Measurements from ENCODE around the gene UNC5C.
A peak's percentile ranks its signal among the peaks of the same experiment; 100 is the strongest.
"Not testable (repeated sequence)": the region's sequence is repeated elsewhere in the genome, so short reads cannot be mapped to it uniquely, and the experiment has no call there.

The UNC5C gene

GRCh38 chr4:95212692-95213091 lies 336.1 kb downstream of the UNC5C start:
- no peak for FAIRE-seq

DNA sequence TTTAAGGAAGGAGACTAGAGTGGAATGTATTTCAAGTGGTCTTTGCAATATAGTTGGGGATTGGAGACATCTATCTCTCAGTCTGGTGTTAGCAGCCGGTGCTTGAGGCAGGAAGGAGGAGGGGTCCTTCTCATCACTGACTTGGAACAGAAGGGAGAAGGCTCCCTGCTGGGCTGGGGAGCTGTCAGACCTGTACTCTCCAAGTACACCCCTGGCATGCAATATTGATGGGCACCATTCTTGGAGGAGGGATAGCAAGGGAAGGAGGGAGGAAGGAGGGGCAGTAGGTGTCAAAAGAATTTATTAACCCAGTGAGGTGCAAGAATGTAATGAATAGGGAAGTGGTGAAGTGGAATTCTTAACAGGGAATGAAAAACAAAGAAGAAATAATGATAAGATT lies 338.8 kb downstream of the UNC5C start:
- FAIRE-seq: no peak

DNA sequence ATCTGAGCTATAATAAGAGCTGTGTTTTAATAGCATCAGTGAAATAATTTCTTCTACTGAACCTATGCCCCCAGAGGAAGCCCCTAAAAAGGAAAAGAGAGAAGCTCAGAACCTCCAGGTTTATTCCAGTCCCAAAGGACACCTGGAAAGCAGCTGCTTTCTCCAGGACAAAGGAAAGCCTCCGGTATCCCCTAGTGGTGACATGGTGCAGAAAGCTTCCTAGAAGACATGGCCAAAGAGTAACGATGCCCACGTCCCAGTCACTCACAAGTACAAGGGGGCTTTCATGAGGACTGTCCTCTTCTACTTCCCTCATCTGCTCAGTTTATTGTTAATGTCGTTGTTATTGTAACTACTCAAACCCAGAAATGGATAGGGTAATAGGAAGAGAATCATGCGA lies 343.9 kb downstream of the UNC5C start:
- FAIRE-seq: no peak

DNA sequence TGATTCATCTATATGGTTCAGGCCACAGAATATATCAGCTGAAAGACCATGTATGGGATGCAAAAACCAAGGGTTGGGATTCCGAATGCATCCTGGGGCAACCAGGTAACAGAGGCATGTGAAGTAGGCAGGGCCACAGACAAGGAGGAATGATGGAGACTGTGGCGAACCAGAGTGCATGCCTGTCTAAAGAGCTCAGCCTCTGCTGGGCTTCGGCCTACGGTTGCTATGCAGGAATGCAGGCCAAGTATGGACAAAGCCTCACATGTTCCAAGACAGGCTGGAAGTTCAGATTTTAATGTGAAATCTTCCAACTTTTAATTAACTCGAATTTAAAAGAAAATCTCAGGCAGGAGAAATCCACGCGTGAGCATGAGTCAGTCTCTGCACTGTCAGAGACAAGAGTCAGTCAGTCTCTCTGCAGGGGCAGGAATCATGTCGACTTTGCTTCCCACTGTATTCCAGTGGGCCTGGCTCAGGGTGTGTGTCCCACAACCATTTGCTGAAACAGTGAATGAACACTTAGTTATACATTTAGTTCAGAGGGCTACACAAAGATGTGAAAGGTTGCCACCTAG lies 344.4 kb downstream of the UNC5C start:
- FAIRE-seq: no peak

DNA sequence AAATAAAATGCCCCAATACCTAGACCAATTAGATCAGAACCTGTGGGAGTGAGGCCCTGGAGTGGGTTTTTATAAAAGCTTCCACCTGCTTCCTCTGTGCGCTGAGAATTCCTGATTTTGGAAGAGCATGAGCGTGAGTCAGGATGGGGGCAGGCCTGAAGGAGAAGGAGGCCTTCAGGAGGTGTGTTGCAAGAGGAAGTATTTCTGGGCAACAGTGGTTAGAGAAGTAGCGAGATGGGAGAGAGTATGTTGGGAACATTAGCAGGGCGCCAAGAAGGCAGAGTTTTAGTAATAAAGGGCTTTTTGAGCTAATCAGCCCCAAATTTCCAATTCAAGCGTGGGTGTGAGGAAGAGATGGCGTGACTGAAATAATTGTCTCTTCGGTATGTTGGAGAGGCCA lies 349.8 kb downstream of the UNC5C start:
- no peak for FAIRE-seq

GRCh38 chr4:95197353-95197752 lies 351.4 kb downstream of the UNC5C start:
- FAIRE-seq: no peak

DNA sequence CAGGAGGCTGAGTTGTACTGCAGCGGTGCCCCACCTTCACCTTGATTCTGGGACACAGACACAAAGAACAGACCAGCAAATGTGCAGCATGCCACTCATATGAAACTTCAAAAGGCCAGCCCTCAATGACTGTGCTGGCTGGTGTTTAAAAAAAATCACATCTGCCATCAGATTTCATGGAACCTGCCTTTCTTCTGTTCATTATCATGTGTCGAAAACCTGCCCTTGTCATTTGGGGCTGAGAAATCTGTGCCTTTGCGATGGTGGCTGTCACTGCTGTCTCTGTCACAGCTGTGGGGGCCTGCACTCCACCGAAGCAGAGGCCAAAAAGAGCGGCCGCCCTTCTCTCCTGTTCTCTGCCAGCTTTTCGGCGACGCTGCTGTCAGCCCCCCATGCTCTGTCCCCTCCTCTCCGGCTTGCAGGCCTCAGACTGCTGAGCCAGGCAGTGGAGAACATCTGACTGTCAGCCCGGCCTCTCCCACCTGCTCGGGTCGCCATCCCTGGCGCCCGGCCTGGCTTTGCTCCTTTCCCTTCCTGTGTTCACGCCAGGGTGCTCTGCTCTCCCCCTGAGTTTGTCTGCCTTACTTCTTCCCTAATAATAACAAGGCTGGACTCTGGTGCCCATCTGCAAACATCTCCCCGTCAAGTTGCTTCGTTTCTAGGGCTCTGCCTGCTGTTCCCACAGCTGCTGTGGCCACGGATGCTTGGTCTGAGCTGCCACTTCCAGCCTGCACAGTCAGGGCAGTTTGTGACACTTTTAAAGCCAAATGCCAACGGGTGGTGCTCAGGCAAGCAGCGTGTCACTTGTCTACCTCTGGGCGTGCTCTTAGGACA lies 355.2 kb downstream of the UNC5C start:
- FAIRE-seq: no peak

DNA sequence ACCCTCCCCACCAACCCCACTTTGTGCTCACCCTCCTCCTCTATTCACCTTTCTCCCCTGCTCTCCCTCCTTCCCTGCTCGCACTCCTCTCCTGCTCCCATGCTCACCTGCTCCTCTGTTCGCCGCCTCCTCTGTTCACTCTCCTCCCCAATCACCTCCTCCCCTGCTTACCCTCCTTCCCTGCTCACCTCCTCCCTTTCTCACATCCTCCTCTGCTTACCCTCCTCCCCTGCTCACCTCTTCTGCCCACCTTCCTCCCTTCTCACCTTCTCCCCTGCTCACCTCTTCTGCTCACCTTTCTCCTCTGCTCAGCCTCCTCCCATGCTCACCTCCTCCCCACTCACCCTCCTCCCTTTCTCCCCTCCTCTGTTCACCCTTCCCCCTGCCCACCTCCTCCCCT lies 357.2 kb downstream of the UNC5C start:
- no peak for FAIRE-seq

DNA sequence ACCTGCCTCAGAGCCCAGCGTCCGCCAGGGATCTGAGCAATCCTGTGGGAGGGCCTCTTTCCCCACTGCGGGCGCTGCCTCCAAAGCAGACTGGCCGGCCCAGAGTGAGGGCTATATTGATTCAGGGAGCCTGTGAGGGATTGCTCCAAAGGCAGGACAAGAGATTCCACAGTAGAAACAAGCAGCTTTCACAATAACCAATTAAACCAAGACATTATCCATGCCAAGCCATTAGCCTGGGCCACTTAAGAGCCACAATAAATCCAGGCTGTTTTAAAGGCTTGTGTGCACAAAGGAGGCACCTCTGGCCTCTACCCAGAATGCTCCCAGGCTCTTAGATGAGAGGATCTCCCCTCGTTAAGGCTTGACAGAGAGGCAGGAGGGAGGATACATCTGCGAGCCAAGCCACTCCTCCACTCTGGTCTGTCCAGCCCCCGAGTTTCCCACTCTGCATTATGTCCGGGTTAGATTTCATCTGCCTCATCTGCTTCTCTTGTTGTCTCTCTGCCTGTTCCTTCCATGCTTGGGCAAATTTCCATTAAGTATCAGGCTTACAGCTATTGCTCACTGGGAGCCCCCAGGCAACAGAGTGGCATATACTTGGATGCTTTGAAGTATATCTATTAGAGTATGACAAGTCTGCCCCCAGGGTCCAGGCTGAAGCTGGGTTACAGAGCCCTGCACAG lies 357.9 kb downstream of the UNC5C start:
- no peak for FAIRE-seq

GRCh38 chr4:95188701-95189370 lies 359.9 kb downstream of the UNC5C start:
- FAIRE-seq: no peak

- no peak for FAIRE-seq
Measured at GRCh38 chr4:95186666-95187065, 362.1 kb downstream of the UNC5C start.

DNA sequence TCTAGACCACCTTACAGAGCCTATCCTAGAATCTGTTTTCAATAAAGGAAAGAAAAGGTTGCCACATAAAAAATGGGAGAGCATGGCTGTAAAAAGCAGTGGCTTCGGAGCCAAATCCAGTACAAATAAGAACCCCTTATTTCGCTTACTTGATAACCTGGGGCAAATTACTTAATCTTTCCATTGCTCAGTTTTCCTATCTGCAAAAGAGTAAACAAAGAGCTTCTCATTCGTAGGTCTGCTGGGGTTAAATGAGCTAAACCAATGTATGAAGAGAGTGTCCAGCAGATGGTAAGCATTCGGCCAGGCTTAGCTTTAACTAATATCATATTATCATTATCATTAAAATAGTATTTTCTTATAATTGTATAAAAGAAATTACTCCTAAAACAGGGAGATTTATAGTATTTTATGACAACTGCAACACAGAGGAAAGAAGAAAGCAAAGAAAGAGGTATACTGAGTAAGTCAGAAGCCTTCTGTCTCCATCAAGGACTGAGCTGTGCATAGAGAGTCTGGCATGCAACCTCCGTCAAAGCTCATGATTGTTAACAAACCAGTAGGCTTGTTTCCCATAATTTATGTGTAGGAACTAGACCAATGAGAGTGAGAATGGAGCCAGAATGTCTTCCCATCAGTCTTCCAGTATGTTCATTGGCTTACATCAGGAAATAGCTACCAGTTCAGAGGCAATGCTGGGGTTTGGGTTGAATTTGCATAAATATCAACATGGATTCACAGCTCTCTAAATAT lies 364.9 kb downstream of the UNC5C start:
- FAIRE-seq: no peak

- FAIRE-seq: no peak
Measured at GRCh38 chr4:95181996-95182306, 366.8 kb downstream of the UNC5C start.

DNA sequence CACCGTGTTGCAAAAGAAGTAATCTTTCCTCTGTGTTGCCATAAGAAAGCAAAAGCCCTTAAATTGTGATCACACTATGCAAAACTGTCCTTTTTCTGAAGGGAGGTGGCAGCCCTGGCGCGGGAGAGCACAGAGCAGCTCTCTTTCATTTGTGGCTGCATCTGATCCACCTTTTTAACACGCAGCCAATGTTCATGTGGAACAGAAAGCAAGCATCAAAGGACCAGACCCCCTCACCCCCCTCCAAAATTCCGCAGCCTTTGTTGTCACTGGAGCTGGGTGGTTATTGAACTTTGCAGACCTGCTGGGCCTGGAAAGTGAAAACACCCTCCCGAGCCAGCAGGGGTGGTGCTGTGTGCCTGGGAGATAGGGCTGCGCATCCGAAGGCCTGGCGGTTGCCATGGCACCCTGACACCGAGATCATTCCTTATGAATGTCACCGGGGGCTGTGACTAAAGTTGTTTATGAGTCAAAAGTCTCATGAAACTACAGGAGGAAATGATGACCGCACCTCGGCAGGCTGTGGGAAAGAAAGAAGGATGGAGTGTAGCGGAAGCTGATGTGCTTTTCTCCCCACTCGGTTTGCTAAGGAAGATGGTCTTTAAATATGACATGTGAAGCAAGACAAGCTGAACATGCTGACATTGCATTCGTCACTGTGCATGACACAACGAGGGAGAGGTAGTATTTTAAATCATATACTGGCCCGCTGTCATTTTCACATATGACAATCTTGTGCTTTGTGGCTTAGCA lies 367.4 kb downstream of the UNC5C start:
- no peak for FAIRE-seq

- no peak for FAIRE-seq
Measured at GRCh38 chr4:95180531-95181242, 368.1 kb downstream of the UNC5C start.

DNA sequence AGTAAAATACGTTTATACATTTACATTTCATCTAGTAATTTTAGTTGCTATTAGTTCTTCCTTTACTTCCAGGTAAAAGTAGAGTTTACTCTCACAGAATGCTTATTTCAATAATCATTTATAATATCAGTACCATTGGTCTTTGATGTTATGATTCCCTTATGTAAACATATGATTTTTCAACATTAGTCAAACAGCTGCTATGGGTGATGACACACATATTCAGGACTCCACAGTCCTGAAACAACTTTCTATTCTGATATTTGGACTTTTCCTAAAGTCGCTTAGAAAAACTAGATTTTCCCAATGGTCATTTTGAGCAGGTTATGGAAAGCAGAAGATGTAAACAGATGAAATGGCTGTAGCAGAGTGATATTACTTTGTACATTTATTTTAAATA lies 369.8 kb downstream of the UNC5C start:
- no peak for FAIRE-seq

DNA sequence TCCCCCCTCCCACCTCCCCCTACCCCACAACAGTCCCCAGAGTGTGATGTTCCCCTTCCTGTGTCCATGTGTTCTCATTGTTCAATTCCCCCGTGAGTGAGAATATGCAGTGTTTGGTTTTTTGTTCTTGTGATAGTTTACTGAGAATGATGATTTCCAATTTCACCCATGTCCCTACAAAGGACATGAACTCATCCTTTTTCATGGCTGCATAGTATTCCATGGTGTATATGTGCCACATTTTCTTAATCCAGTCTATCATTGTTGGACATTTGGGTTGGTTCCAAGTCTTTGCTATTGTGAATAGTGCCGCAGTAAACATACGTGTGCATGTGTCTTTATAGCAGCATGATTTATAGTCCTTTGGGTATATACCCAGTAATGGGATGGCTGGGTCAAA lies 377.4 kb downstream of the UNC5C start:
- not testable (repeated sequence) for FAIRE-seq

GRCh38 chr4:95170176-95170575 lies 378.6 kb downstream of the UNC5C start:
- no peak for FAIRE-seq

DNA sequence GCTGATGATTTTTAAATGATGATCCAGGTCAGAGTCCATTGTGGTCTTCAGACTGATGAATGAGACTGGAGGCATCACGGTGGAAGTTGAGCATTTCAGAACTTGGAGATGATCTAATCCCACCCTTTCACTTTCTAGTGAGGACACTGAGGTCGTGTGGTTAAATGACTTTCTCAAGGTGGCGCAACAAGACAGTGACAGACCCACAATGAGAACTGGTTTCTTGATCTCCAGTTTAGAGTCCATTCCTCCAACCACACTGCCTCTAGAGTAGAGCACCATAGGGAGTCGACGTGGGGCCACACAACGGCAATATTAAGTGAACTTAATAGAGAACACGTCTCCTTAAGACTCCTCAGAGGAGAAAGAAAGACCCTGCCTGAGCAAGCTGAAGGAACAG lies 381.0 kb downstream of the UNC5C start:
- FAIRE-seq: no peak

GRCh38 chr4:95165926-95166524 lies 382.7 kb downstream of the UNC5C start:
- FAIRE-seq: peak; percentile 100

DNA sequence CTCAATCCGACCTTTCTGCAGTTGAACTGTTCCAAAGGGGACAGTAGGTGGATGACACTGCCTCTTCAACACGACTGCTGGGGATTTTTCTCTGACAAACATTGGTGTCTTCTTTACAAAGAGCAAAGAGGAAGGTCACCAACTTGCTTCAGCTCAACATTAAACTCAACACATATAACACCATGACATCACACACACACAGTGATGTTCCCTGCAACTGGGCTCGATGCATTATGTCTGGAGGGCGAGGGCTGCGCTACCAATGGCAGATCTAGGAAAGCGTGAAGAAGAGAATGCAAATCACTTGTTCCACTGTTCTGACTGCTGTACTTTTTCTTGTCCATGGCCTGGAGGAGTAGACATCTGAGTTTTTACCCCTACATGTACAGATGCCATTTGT lies 385.9 kb downstream of the UNC5C start:
- FAIRE-seq: no peak
